GM12878 (cell line): Measurements from ENCODE around the gene DEFB131B. TPM values are rescaled to one million over a fixed set of nuclear protein-coding genes. Genes with fewer than 3 reads are reported as not detected.
A peak's percentile ranks its signal among the peaks of the same experiment; 100 is the strongest.

Experiments used
- HCFC1 ChIP-seq: fragments of 150-350 bp; IDR thresholded peaks from 2 replicates; pipeline ENCODE4 v1.6.1; 2014; ENCODE audit warnings: low read length
- IRF3 ChIP-seq: fragments of 450-650 bp; IDR thresholded peaks from 2 replicates; pipeline ENCODE4 v1.6.1; 2014; ENCODE audit warnings: mild to moderate bottlenecking
- MYB ChIP-seq: fragments of 150-350 bp; IDR thresholded peaks from 2 replicates; pipeline ENCODE4 v1.6.1; 2014; ENCODE audit warnings: mild to moderate bottlenecking, low read depth, low read length, borderline replicate concordance
- RAD51 ChIP-seq: fragments of 450-650 bp; IDR thresholded peaks from 2 replicates; pipeline ENCODE4 v1.6.1; 2016; ENCODE audit warnings: moderate library complexity, mild to moderate bottlenecking, inconsistent platforms
- RELA ChIP-seq: fragments of 450-650 bp; IDR thresholded peaks from 2 replicates; pipeline ENCODE4 v1.8.0; 2014; ENCODE audit warnings: borderline replicate concordance; ENCODE audit not compliant: partially characterized antibody
- SREBF1 ChIP-seq: IDR thresholded peaks from 2 replicates; pipeline ENCODE4 v1.6.1; 2012; ENCODE audit warnings: mild to moderate bottlenecking, low read length
- STAT3 ChIP-seq: IDR thresholded peaks from 2 replicates; pipeline ENCODE4 v1.6.1; 2011; ENCODE audit warnings: low read depth, low read length, improper control_type of control experiment
- SUPT20H ChIP-seq: IDR thresholded peaks from 2 replicates; pipeline ENCODE4 v1.6.1; 2011; ENCODE audit warnings: low read depth, mild to moderate bottlenecking, low read length, moderate library complexity, borderline replicate concordance; ENCODE audit not compliant: control insufficient read depth
- ZZZ3 ChIP-seq: IDR thresholded peaks from 2 replicates; pipeline ENCODE4 v1.6.1; 2011; ENCODE audit warnings: low read depth; ENCODE audit not compliant: control insufficient read depth, insufficient read length
- polyA plus RNA-seq, 11 experiments: library from polyadenylated mRNA; depleted of rRNA in 4 of 11; unstranded in 6 of 11; stranded (reverse) in 5 of 11; fragments of >200 nt; fragmentation: Nextera tagmentation in 4 of 11; fragmentation: Illumina TruSeq in 1 of 11; extraction: Ambion mirVana in 4 of 11; extraction: Trizol in 1 of 11; gene quantifications; 1 replicate in 1 of 11; 2 replicates in 10 of 11; pipeline versions ENCODE4 v1.2.1 to v1.2.3, GENCODE V29; 2011 to 2016; ENCODE audit warnings: inconsistent platforms in 2 of 11, missing spikeins in 2 of 11, low read depth in 1 of 11
- total RNA-seq, 4 experiments: library from RNA; depleted of rRNA in 3 of 4; stranded (reverse); fragments of >200 nt in 3 of 4; fragmentation: Illumina TruSeq in 1 of 4; extraction: Trizol in 1 of 4; gene quantifications; 2 replicates each; pipeline versions ENCODE4 v1.2.1 to v1.2.3, GENCODE V29; 2013 to 2021
- TF ChIP-seq, protein P1 (sequence below): fragments of 450-650 bp; formaldehyde crosslinking; IDR thresholded peaks from 2 replicates; pipeline ENCODE4 v1.4.0; 2020; ENCODE audit warnings: mild to moderate bottlenecking, moderate library complexity
- TF ChIP-seq, protein P2 (sequence below): fragments of 450-650 bp; IDR thresholded peaks from 2 replicates; pipeline ENCODE4 v1.6.1; 2017; ENCODE audit warnings: low read depth, mild to moderate bottlenecking, moderate library complexity

The DEFB131B gene
- total and polyA plus RNA-seq, 10 of the 15 experiments (the other 5 are each of a cell fraction or from before 2014, with no cell fraction given): not detected

- TF ChIP-seq, protein P1, sequence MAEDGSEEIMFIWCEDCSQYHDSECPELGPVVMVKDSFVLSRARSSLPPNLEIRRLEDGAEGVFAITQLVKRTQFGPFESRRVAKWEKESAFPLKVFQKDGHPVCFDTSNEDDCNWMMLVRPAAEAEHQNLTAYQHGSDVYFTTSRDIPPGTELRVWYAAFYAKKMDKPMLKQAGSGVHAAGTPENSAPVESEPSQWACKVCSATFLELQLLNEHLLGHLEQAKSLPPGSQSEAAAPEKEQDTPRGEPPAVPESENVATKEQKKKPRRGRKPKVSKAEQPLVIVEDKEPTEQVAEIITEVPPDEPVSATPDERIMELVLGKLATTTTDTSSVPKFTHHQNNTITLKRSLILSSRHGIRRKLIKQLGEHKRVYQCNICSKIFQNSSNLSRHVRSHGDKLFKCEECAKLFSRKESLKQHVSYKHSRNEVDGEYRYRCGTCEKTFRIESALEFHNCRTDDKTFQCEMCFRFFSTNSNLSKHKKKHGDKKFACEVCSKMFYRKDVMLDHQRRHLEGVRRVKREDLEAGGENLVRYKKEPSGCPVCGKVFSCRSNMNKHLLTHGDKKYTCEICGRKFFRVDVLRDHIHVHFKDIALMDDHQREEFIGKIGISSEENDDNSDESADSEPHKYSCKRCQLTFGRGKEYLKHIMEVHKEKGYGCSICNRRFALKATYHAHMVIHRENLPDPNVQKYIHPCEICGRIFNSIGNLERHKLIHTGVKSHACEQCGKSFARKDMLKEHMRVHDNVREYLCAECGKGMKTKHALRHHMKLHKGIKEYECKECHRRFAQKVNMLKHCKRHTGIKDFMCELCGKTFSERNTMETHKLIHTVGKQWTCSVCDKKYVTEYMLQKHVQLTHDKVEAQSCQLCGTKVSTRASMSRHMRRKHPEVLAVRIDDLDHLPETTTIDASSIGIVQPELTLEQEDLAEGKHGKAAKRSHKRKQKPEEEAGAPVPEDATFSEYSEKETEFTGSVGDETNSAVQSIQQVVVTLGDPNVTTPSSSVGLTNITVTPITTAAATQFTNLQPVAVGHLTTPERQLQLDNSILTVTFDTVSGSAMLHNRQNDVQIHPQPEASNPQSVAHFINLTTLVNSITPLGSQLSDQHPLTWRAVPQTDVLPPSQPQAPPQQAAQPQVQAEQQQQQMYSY (CRISPR knock-in tag): no peak
- TF ChIP-seq ZZZ3 (no peak), STAT3 (no peak), RELA (no peak), SREBF1 (peak; percentile 96), IRF3 (no peak), HCFC1 (peak; percentile 88), MYB (no peak), RAD51 (no peak), SUPT20H (no peak)
- TF ChIP-seq, protein P2, sequence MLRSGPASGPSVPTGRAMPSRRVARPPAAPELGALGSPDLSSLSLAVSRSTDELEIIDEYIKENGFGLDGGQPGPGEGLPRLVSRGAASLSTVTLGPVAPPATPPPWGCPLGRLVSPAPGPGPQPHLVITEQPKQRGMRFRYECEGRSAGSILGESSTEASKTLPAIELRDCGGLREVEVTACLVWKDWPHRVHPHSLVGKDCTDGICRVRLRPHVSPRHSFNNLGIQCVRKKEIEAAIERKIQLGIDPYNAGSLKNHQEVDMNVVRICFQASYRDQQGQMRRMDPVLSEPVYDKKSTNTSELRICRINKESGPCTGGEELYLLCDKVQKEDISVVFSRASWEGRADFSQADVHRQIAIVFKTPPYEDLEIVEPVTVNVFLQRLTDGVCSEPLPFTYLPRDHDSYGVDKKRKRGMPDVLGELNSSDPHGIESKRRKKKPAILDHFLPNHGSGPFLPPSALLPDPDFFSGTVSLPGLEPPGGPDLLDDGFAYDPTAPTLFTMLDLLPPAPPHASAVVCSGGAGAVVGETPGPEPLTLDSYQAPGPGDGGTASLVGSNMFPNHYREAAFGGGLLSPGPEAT: no peak
Measured at GRCh38 chr11:71927820-71928736, 49.8 kb downstream of the DEFB131B start, which contains the start of gene XNDC1N (continued).
